ENCODE measurements around the gene CTDSP1.

The CTDSP1 gene

GRCh38 chr2:218397820-218398436, 1.7 kb upstream of the CTDSP1 start:
- peak; percentile 91 for FAIRE-seq

GRCh38 chr2:218398437-218399390, 954 bp upstream of the CTDSP1 start:
- DNase-seq (ENCODE audit: insufficient read length, low spot score) (no peak), FAIRE-seq (no peak)

More at GRCh38 chr2:218397820-218398436, 1.7 kb upstream of the CTDSP1 start:
- DNase-seq (ENCODE audit: insufficient read length, low spot score), result no peak

- DNase-seq (ENCODE audit: insufficient read length, low spot score) (no peak), FAIRE-seq (peak; percentile 81)
These were observed 680 bp downstream of the CTDSP1 start for GRCh38 chr2:218400167-218400929.

GRCh38 chr2:218400930-218401881, 1.5 kb downstream of the CTDSP1 start:
- FAIRE-seq (no peak), DNase-seq (ENCODE audit: insufficient read length, low spot score) (no peak)

GRCh38 chr2:218401890-218402289, 2.2 kb downstream of the CTDSP1 start:
- FAIRE-seq, result no peak

GRCh38 chr2:218402491-218402901, 2.8 kb downstream of the CTDSP1 start:
- FAIRE-seq (no peak), DNase-seq (ENCODE audit: insufficient read length, low spot score) (no peak)

More at GRCh38 chr2:218401890-218402289, 2.2 kb downstream of the CTDSP1 start:
- no peak for DNase-seq (ENCODE audit: insufficient read length, low spot score)

GRCh38 chr2:218402911-218403411, 3.3 kb downstream of the CTDSP1 start:
- no peak for FAIRE-seq
- no peak for DNase-seq (ENCODE audit: insufficient read length, low spot score)

GRCh38 chr2:218403810-218404209, 4.1 kb downstream of the CTDSP1 start:
- no peak for FAIRE-seq

GRCh38 chr2:218404351-218405085, 4.8 kb downstream of the CTDSP1 start:
- DNase-seq (ENCODE audit: insufficient read length, low spot score) (no peak), FAIRE-seq (no peak)

More at GRCh38 chr2:218403810-218404209, 4.1 kb downstream of the CTDSP1 start:
- no peak for DNase-seq (ENCODE audit: insufficient read length, low spot score)

GRCh38 chr2:218405086-218405745, 5.5 kb downstream of the CTDSP1 start:
- DNase-seq (ENCODE audit: insufficient read length, low spot score) (no peak), FAIRE-seq (peak; percentile 63)

GRCh38 chr2:218405746-218406208, 6.1 kb downstream of the CTDSP1 start:
- FAIRE-seq, result no peak
- DNase-seq (ENCODE audit: insufficient read length, low spot score), result no peak

- FAIRE-seq (peak; percentile 92), DNase-seq (ENCODE audit: insufficient read length, low spot score) (peak; percentile 85)
These were observed 6.7 kb downstream of the CTDSP1 start for GRCh38 chr2:218406209-218406948.

GRCh38 chr2:218406949-218407618, 7.4 kb downstream of the CTDSP1 start:
- FAIRE-seq (peak; percentile 70), DNase-seq (ENCODE audit: insufficient read length, low spot score) (no peak)

GRCh38 chr2:218407717-218408116, 8.0 kb downstream of the CTDSP1 start:
- DNase-seq (ENCODE audit: insufficient read length, low spot score) (no peak), FAIRE-seq (no peak)

GRCh38 chr2:218418321-218418716, 18.7 kb downstream of the CTDSP1 start:
- no peak for FAIRE-seq
- no peak for DNase-seq (ENCODE audit: insufficient read length, low spot score)

GRCh38 chr2:218418717-218419458, 19.2 kb downstream of the CTDSP1 start, which contains the start of gene VIL1:
Gene VIL1, plus strand, starts transcription at chr2:218419123. Its CDS starts 4,656 bp downstream, at chr2:218423779.
- no peak for DNase-seq (ENCODE audit: insufficient read length, low spot score)

More at GRCh38 chr2:218418717-218419458, 19.2 kb downstream of the CTDSP1 start, which contains the start of gene VIL1:
- FAIRE-seq, result no peak
